Adrenal gland (tissue), 5 donors: ENCODE measurements around the gene ALG14.
"Not testable (repeated sequence)": the region's sequence is repeated elsewhere in the genome, so short reads cannot be mapped to it uniquely, and the experiment has no call there.

Experiments
- CTCF ChIP-seq, 6 experiments: fragments of 450-650 bp in 4 of 6; fragments of 200-600 bp in 2 of 6; sonication (generic) in 1 of 6; IDR thresholded peaks; 1 replicate in 5 of 6; 2 replicates in 1 of 6; pipeline versions ENCODE4 v1.5.1 to v1.8.0; 2016 to 2021; ENCODE audit warnings: antibody characterized with exemption in 6 of 6, mild to moderate bottlenecking in 2 of 6, moderate library complexity in 1 of 6
- POLR2A ChIP-seq, 2 donors: fragments of 450-650 bp; IDR thresholded peaks; one replicate each; pipeline ENCODE4 v1.6.1; 2017; ENCODE audit warnings: antibody characterized with exemption in 2 of 2, mild to moderate bottlenecking in 2 of 2, moderate library complexity in 1 of 2
- donor health status: DM: no; HTN: no; CAD: no.

- TF ChIP-seq CTCF, POLR2A (IDR thresholded peaks at IDR 0.05): not testable (repeated sequence)
Measured at GRCh38 chr1:94941480-94941879, 131.3 kb downstream of the ALG14 start.
